H1 (cell line): ENCODE measurements around the gene SWT1. TPM values are rescaled to one million over a fixed set of nuclear protein-coding genes. Genes with fewer than 3 reads are reported as not detected.

Experiments
- SIN3A ChIP-seq, 2 experiments: IDR thresholded peaks in 1 of 2; conservative IDR thresholded peaks in 1 of 2; 2 replicates each; pipeline ENCODE4 v1.6.1; 2011 to 2012; ENCODE audit warnings: low read length in 2 of 2, improper control_type of control experiment in 1 of 2, low read depth in 1 of 2, mild to moderate bottlenecking in 1 of 2
- polyA plus RNA-seq, 7 experiments: library from polyadenylated mRNA; depleted of rRNA in 3 of 7; stranded (reverse) in 5 of 7; unstranded in 2 of 7; fragments of >200 nt in 5 of 7; fragments of 200-250 nt in 2 of 7; gene quantifications; 1 replicate in 5 of 7; 2 replicates in 1 of 7; 4 replicates in 1 of 7; pipeline versions ENCODE4 v1.2.1 to v1.2.3, GENCODE V29; 2011 to 2013; ENCODE audit warnings: missing spikeins in 2 of 7, mixed read lengths in 2 of 7
- total RNA-seq: library from RNA; stranded (reverse); fragmentation: NEBNext Ultra II Directional; extraction: Animal tissue kit (Norgen Biotek cat#: 25700); gene quantifications from 2 replicates; pipeline ENCODE4 v1.2.1, GENCODE V29; 2021
- TF ChIP-seq, protein P1 (sequence below), 3 experiments: IDR thresholded peaks; 1 replicate in 2 of 3; 2 replicates in 1 of 3; pipeline versions ENCODE4 v1.5.1 to v1.6.1; 2011; ENCODE audit warnings: low read length in 3 of 3, mild to moderate bottlenecking in 3 of 3, inconsistent platforms in 2 of 3, low read depth in 1 of 3, moderate library complexity in 1 of 3; ENCODE audit not compliant: insufficient read depth in 1 of 3; ENCODE audit errors: control extremely low read depth in 1 of 3

SWT1 gene
- total and polyA plus RNA-seq, 2 of the 8 experiments (the other 6 are each of a cell fraction or from before 2014, with no cell fraction given) = 1.4 to 6.2 TPM

DNA sequence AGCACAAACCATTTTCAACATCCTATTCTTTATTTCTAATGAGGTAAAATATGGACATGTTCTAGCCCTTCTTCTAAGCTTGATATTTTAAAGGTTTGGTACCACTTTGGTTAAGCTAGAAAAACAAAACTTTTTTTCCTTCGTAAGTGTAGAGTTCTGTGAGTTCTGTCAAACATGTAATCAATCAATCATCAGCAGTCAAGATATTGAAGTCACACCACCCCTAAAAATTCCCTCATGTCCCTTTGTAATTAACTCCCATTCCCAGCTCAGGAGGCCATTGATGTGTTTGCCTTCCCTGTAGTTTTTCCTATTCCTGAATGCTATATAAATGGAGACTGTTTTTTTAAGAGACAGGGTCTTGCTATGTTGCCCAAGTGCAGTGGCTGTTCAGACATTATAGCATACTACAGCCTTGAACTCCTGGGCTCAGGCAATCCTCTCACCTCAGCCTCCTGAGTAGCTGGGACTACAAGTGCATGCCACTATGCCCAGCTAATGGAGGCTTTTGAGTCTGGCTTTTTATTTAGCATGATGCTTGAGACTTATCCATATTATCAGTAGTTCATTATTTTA is 137.1 kb downstream of the SWT1 start (continued):
- TF ChIP-seq, protein P1, sequence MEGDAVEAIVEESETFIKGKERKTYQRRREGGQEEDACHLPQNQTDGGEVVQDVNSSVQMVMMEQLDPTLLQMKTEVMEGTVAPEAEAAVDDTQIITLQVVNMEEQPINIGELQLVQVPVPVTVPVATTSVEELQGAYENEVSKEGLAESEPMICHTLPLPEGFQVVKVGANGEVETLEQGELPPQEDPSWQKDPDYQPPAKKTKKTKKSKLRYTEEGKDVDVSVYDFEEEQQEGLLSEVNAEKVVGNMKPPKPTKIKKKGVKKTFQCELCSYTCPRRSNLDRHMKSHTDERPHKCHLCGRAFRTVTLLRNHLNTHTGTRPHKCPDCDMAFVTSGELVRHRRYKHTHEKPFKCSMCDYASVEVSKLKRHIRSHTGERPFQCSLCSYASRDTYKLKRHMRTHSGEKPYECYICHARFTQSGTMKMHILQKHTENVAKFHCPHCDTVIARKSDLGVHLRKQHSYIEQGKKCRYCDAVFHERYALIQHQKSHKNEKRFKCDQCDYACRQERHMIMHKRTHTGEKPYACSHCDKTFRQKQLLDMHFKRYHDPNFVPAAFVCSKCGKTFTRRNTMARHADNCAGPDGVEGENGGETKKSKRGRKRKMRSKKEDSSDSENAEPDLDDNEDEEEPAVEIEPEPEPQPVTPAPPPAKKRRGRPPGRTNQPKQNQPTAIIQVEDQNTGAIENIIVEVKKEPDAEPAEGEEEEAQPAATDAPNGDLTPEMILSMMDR (IDR thresholded peaks at IDR 0.05; ENCODE audit: control extremely low read depth in 1 of 3, insufficient read depth in 1 of 3, low read depth in 1 of 3, low read length in 3 of 3) = no peak
- TF ChIP-seq SIN3A (conservative IDR thresholded peaks at IDR 0.05 in 1 of 2, IDR thresholded peaks at IDR 0.05 in 1 of 2; ENCODE audit: low read depth in 1 of 2, low read length in 2 of 2) = no peak
